Measurements from ENCODE around the gene TRAF5. TPM values are rescaled to one million over a fixed set of nuclear protein-coding genes. Genes with fewer than 3 reads are reported as not detected.

TRAF5 gene
- total and polyA plus RNA-seq, 2 of the 4 experiments (the other 2 are of a cell fraction): 10.0 to 14.7 TPM

- no CpG with 5 or more reads among the region's 4 CpGs for WGBS, 2 experiments (ENCODE audit: extremely low coverage in 2 of 2, insufficient read length in 1 of 2)
- Histone ChIP-seq H3K27ac (ENCODE audit: insufficient read depth, low read length) (no peak overlapping the region), H3K56ac (ENCODE audit: extremely low read depth, insufficient read depth, low read length) (no peak overlapping the region; the same call in 1 of the 2 replicates), H2AK9ac (replicated peaks; ENCODE audit: low read depth, low read length, poor library complexity) (no peak overlapping the region), H3K4ac (ENCODE audit: low read depth, low read length) (no peak overlapping the region), H3K9me1 (ENCODE audit: insufficient read depth, low read length) (no peaks in the 10 kb centered on the region; the same call in 1 of the 2 replicates), H3K9me3 (ENCODE audit: control insufficient read depth, insufficient read depth, low read length) (no peaks in the 10 kb centered on the region), H4K91ac (ENCODE audit: insufficient read depth, low read depth, low read length) (no peak overlapping the region), H3K4me3 (ENCODE audit: insufficient read depth, low read depth, low read length) (no peak overlapping the region), H3K14ac (replicated peaks; ENCODE audit: low read depth, low read length) (no peak overlapping the region; the same call in 1 of the 2 replicates), H2BK20ac (ENCODE audit: low read depth, low read length) (no peak overlapping the region), H3K23ac (ENCODE audit: low read depth, low read length) (no peak overlapping the region), H3K27me3 (ENCODE audit: control insufficient read depth, insufficient read depth, low read length) (no peaks in the 10 kb centered on the region), H4K5ac (ENCODE audit: low read depth, low read length) (no peak overlapping the region), H2BK120ac (ENCODE audit: low read depth, low read length) (no peak overlapping the region), H3K4me2 (ENCODE audit: low read depth, low read length) (no peak overlapping the region), H3K18ac (ENCODE audit: low read depth, low read length) (no peak overlapping the region), H3K36me3 (ENCODE audit: control insufficient read depth, insufficient read depth, low read length) (peaks cover 12% of the 10 kb centered on the region), H4K8ac (ENCODE audit: low read depth in 2 of 2, low read length in 2 of 2) (no peak overlapping the region), H3K79me1 (ENCODE audit: low read depth in 1 of 2, low read length in 2 of 2) (peaks cover 0 to under 1% of the 10 kb centered on the region in 2 experiments; a peak in 1 of 4 replicates), H3K4me1 (ENCODE audit: control insufficient read depth, insufficient read depth, low read length) (no peaks in the 10 kb centered on the region), H3K9ac (ENCODE audit: low read depth, low read length) (no peak overlapping the region), H2AK5ac (ENCODE audit: low read depth, low read length) (no peak overlapping the region), H2BK5ac (ENCODE audit: low read depth, low read length, poor library complexity, severe bottlenecking) (no peak overlapping the region), H4K20me1 (ENCODE audit: insufficient read depth, low read length) (no peaks in the 10 kb centered on the region), H2AFZ (replicated peaks; ENCODE audit: low read length, poor library complexity) (no peak overlapping the region), H2BK15ac (ENCODE audit: low read depth, low read length) (no peak overlapping the region)
- BruUV-seq (replicated peaks): no TSS peak
- dilution Hi-C loops (cut with HindIII; ENCODE audit: low sequenced_read_pairs, unreplicated experiment): no loop called here
- POLR2A ChIA-PET (ENCODE audit: unreplicated experiment): no interaction called here
- intact Hi-C loops (cut with micrococcal nuclease): no loop called here
- ATAC-seq (ENCODE audit: low read depth): no peak
- in situ Hi-C loops (cut with MboI; ENCODE audit: low sequenced_read_pairs): no loop called here
- TF ChIP-seq BHLHE40 (IDR thresholded peaks at IDR 0.05; ENCODE audit: low read depth, low read length) (no peak), SMC3 (IDR thresholded peaks at IDR 0.05; ENCODE audit: low read depth, low read length) (no peak), MAFK (IDR thresholded peaks at IDR 0.05; ENCODE audit: low read depth, low read length) (no peak), MAZ (IDR thresholded peaks at IDR 0.05; ENCODE audit: borderline replicate concordance, low read depth, low read length) (no peak)
- TF ChIP-seq, protein P1, sequence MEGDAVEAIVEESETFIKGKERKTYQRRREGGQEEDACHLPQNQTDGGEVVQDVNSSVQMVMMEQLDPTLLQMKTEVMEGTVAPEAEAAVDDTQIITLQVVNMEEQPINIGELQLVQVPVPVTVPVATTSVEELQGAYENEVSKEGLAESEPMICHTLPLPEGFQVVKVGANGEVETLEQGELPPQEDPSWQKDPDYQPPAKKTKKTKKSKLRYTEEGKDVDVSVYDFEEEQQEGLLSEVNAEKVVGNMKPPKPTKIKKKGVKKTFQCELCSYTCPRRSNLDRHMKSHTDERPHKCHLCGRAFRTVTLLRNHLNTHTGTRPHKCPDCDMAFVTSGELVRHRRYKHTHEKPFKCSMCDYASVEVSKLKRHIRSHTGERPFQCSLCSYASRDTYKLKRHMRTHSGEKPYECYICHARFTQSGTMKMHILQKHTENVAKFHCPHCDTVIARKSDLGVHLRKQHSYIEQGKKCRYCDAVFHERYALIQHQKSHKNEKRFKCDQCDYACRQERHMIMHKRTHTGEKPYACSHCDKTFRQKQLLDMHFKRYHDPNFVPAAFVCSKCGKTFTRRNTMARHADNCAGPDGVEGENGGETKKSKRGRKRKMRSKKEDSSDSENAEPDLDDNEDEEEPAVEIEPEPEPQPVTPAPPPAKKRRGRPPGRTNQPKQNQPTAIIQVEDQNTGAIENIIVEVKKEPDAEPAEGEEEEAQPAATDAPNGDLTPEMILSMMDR (conservative IDR thresholded peaks at IDR 0.05; ENCODE audit: low read depth, low read length): no peak
- CTCF ChIA-PET: no interaction called here
- no peak for DNase-seq
Measured at GRCh38 chr1:211377539-211378450, 51.2 kb downstream of the TRAF5 start.
